LHCN-M2 (cell line): ENCODE results near the gene ARHGEF2. TPM values are rescaled to one million over a fixed set of nuclear protein-coding genes. Genes with fewer than 3 reads are reported as not detected.

Experiments used
- DNase-seq: peaks from one replicate; pipeline ENCODE4 v3.0.0-alpha.2; 2012; ENCODE audit warnings: low read depth
- polyA plus RNA-seq: library from polyadenylated mRNA; unstranded; fragments of >200 nt; gene quantifications from one replicate; pipeline ENCODE4 v1.2.1, GENCODE V29; 2012; ENCODE audit warnings: missing spikeins
- total RNA-seq: library from RNA; depleted of rRNA; stranded (reverse); fragments of >200 nt; gene quantifications from 2 replicates; pipeline ENCODE4 v1.2.3, GENCODE V29; 2014; rRNA removed

ARHGEF2 gene
- total RNA-seq, result 228 and 262 TPM in 2 replicates
- 91.6 TPM for polyA plus RNA-seq

DNA sequence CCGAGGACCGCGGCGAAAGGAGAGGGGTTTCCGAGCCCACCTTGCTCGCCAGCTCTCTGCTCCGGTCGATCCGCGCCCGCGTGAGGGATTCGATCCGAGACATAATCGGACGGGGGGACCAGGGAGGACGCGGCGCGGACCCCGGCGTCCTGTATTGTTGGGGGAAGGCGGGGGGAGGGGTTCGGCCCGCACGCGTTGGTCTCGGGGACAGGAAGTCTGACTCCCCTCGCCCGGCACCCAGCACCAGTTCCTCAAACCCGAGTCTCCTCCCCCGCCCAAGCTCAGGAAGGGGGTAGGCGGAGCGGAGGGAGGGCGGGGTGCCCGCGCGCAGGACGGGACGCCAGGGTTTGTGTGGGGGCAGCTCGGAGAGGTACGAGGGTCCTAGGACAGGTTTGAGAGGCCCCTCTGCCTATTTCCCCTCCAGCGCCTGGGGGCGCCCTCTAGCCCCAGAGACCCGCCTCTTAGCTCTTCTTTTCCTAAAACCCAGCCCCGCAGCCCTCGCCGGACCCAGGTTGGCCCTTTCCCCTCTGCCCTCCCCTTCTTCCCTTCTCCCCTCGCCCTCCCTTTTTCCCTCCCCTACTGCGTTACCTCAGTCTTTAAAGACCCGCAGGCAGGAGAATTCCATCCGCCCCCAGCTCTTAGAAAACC is at the start of gene ARHGEF2:
Gene ARHGEF2 (minus strand): TSS at position 223 of the 648 bp plus-strand sequence. CDS start 120 bp downstream, at position 103.
- peak; percentile 85 for DNase-seq

DNA sequence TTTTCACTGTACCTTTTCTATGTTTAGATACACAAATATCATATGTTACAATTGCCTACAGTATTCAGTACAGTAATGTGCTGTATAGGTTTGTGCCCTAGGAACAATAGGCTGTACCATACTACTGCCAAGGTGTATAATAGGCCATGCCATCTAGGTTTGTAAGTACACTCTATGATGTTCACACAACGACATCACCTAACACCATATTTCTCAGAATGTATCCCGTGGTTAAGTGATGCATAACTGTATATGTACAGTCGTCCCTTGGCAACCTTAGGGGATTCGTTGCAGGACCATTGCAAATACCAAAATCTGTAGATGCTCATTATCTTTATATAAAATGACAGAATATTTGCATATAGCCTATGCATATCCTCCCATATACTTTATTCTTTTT is 48.2 kb upstream of the ARHGEF2 start:
- no peak for DNase-seq

DNA sequence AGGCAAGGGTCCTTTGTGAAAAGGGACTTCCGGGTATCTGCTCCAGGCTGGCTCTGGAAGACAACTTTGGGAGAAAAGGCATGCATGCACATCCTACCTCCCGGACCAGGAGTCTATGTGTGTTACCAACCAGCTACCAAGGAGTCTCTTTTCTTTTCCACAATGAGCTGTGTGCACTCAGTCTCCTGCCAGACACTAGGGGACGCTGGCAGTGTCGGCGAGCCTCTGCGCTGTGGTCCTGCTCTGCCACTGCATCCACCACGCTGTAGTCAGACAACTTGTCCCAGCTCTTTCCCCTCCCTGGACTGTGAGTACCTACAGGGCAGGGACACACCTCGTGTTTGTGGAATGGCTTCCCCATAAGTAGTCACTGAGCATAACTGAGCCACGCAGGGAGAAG is 47.5 kb upstream of the ARHGEF2 start:
- DNase-seq, result no peak

DNA sequence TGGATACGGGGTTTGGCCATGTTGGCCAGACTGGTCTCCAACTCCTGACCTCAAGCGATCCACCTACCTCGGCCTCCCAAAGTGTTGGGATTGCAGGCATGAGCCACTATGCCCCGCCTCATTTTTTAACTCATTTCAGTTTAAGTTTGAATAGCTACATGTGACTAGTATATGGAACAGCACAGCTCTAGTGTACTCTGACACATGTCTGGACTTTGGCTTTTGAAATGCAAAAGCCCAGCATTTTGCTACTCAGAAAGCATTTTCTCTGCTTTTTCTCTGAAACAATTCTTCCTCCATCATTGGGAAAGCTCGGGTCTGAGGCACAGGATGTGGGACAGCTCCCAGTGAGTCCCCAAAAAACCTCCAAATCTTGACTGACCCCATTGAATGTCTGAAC is 46.5 kb upstream of the ARHGEF2 start:
- no peak for DNase-seq

DNA sequence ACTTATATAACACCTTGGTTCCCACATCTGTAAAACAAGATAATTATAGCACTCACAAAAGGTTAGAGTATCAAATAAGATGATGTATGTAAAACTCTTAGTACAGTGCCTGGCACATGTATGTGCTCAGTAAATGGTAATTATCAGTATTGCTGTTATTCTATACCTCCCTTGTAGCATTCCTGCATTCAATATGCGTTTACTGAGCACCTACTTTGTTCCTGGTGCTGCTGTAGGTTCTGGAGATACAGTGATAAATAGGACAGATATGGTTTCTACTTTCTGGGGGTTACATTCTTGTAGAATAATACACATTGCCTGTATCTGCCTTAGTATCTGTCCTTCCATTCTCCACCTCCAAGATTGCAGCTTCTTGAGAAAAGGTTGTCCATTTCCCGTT is 43.6 kb upstream of the ARHGEF2 start:
- DNase-seq, result no peak

DNA sequence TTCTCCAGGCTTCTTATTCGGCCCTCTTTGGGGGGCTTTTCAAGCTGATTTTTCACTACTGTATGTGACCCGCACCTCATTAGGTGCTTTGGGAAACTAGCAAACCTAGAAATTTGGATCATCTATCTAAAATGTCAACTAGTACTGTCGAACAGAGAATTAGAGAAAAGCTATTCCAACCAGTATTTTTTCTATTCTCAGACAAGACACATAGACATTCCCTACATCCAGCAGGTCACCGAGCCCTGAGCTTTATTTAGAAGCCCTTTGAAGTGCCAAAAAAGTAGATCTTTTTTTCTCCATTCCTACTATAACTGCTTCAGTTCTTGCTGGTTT is 42.7 kb upstream of the ARHGEF2 start:
- DNase-seq, result no peak

DNA sequence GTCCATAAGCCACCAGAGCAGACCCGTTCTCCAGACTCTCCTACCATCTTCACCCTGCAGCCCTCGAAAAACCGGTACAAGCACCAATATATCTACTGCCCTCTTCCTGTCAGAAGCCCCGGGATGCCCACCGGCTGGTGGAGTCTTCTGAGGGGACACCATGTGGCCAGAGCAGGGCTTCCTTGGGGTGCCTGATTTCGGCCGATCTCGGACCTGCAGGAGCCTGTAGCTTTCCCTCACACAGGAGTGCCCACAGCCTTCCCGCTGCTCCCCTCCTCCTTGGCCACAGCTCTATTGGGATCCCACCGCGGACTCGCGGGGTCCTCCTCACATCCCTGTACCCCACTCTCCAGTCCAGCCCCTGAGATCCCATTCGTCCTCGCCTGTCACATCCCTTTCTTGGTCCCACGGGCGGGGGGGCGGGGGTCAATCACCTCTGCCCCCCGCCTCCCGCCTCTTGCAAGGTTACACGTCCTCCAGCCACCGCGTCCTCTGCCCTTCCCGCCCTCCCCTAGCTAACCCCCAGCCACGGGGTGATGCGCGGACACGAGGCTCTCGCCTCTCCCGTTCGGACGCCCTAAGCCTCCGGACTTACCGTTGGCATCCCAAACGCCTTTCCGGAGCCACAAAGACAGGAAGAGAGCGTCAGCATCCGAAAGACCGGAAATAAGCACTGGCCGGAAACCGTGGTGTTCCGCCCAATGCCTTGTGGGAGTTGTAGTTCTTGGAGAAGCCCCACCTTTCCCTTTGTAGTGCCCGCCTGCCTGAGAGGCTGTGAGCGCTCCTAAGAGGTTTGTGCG is 42.1 kb upstream of the ARHGEF2 start, which contains the start of gene SSR2:
Gene SSR2 (minus strand): TSS at position 659 of the 800 bp plus-strand sequence. CDS start 784 bp downstream, outside the sequence.
- peak; percentile 89 for DNase-seq

DNA sequence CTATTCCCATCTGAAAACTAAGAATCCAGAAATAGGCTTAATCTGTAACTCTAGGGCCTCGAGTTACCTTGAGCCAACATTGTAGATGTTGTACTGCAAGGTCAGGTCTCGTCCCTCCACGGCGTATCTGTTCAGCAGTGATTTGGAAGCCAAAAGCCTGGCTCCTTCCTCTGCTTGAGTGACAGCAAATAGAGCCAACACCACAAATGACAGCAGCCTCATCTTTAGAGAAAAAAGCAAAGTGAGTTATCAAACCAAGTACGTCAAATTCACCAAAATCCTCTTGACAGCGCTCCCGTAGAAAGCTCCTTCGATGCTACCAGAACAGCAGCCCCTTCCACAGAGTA is 41.6 kb upstream of the ARHGEF2 start:
- DNase-seq, result no peak

DNA sequence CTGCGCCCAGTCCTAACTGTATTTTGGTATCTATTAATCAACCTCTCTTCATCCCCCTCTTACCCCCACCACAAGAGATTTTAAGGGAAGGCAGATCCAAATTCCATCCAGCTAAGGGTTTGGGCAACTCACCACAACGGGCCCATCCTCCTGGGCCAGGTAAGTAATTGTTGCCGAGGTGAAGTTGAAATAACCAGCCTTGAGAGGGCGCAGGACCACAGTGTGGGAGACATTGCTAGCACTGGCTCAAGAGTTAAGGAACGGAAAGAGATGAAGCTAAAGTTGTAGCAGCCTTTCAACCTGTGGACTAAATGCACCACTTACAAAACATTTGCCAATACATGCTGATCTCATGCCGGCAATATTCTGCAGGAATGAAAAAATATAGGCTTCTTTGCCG is 36.5 kb upstream of the ARHGEF2 start:
- DNase-seq, result no peak

DNA sequence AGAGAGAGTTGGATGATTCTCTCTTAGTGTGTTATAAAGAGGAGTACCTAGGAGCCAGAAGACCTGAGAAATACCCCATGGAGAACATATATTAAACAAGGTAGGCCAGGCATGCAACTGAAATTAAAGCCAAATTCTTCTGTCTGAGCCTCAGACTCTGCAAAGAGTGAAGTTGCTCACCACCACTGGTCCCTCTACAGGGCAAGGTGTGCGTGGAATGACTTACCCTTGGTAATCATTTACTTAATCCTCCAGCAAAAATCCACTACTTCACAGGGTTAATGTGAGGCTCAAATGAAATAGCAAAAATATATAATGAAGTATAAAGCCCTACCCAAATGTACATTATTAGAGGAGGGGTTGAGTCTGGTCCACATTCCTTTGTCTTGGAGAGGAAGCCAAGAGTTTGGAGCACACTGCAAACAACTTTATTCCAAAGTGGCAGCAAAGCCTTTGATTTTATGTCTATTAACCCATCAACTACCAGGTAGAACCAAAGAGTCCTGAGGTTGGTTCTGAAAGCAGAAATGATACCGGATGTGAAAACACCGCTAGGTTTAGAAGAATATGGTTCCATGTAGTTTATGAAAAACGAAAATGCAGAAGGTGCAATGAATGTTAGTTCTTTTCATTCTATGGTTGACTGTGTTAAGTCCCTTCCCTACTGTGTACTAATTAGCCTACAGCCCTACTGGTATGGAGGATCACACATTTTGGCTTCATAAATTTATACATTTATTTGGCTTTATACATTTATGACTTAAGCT is 33.9 kb upstream of the ARHGEF2 start:
- no peak for DNase-seq

DNA sequence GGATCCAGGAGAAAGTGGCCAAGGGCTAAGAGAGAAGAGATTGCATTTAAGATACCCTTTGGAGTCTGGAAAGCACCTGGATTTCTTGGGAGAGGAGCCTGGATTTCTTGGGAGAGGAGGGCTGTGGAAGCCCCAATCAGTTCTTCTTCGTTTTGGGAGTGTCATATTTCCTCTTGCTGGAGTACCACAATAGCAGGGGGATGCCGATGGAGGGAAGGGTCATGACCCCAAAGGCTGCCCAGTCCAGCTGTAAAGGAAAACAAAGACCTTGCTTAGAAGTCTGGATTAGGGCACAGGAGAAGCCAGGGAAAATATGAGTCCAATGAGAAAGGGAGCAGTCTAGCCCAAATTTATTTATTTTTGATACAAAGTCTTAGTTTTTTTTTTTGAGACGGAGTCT is 31.1 kb upstream of the ARHGEF2 start:
- DNase-seq, result no peak

DNA sequence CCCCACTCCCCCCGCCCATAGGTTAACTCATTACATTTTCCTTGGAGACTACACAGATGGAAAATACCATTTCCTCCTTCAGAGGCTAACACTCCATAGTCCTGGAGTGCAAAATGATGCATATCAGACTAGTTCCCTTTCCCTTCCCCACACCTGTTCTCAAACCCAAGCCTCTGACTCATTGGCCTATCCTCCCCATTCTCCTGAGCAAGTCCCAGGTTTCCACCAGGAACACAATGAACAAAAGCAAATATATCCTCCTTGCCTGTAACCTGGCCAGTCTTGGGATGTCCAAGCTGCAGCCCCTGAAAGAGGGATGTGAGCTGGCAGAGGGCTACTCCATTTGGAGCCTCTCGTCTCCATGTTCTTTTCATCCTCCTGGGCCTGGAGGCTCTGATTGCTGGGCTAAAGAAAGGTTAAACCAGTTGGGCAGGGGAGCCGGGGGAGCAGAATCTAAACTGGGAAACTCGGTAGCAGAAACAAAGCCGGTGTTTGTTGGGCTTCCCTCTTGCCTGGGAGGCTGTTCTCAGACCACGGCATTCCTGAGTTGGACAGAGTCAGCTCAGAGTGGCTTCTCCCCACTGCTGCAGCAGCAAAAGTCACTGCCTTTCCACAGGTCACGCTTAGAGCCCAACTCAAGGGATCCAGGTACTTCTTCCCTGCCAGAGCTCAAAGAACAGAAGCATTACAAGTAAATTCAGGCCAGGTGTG is 28.5 kb upstream of the ARHGEF2 start:
- DNase-seq, result peak; percentile 54

DNA sequence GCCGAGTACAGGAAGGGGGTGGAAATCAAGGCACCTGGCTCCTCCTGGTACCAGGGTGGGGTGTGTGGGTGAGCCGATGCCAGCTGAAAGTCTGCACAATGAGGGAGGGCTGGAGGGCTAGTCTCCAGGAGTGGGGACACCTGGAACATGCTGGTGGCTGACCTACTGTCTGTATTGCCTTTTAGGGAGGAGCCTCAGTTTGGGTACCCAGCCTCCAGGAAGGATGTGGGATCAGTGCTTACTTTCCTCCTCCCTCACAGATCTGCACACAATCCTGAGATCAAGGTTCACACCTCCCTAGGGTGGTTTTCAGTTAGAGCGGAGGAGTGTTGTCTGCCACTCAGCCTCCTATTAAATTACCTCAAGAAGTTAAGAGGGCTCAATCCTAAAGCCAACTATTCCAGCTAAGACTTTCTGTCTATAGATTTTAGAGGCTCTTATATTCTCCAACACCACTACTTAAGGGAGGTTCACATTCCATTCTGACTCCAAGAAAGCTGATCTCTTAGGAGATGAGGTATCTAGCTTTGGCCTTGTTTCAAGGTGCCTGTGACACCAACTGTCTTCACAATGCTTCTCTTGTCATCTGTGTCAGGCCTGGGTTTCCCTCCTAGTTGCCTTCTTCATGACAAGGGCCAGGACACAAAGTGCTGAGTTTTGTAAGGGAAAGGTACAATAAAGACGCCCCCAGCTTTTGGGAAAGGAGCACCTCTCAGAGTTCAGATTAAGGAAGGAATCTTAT is 26.7 kb upstream of the ARHGEF2 start:
- no peak for DNase-seq

DNA sequence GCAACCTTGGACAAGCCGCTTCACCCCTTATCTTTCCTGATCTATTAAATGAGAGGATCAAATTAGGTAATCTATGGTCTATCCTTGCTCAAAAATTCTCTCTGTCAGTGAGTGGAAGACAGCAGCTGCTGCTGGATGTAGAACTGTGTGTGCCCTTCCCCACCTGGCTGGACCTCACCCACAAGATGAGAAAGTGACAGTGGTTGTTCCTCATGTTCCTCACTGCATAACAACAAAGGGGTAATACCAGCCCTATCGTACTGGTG is 25.5 kb upstream of the ARHGEF2 start:
- DNase-seq, result no peak

DNA sequence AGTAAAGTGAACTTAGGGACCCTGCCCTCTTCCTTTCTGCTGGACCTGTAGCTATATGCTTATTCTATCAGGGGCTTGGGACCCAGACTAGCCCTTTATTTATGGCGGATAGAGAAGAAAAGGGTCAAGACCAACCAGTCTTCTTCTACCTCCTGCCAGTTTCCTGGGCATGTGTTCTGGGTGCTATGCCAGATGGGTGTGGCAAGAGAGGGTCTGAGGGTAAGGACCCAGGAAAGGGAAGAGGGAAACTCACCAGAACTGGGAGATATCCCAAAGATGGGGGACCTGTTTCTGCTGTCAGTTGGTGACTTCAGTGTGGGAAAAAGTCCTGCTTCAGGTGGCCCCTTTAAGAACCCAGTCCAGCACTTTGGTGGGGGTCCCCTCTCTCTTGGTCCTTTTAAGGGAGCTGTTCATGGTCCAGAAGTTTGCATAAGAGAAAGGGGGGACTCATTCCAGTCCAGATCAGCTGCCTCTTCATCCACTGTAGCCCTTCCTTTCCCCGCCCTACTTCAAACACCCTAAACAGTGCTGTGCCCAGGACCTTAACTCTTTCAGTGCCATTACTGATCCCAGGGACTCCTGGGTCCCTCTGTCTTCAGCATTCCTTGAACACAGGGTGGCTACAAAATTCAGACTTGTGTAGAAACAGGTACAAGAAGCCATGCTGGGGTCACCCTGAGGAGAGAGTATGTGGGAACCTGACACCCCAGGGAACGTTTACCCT is 24.0 kb upstream of the ARHGEF2 start:
- DNase-seq, result no peak

DNA sequence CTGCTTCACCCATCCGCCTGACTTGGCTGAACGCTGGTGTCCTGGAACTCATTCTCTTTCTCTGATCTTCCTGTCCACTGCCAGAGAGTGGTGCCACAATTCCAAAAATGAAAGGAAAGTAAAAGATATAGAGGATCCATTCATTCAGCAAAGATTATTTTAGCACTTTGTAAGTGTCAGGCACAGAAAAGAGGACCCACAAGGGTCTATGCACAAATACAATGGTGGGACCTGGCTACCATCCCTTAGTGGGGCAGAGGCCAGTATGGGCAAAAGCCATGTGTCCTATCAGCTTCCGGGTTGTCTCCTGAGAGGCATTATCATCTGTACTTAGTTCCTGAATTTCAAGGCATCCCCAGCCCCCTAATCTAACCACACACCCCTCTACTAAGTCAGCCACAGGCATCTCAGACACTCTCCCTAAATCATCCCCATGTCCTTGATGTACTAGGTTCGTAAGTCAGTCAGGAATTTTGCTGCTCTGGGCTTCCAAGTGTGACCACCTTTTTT is 23.4 kb upstream of the ARHGEF2 start:
- peak; percentile 11 for DNase-seq

DNA sequence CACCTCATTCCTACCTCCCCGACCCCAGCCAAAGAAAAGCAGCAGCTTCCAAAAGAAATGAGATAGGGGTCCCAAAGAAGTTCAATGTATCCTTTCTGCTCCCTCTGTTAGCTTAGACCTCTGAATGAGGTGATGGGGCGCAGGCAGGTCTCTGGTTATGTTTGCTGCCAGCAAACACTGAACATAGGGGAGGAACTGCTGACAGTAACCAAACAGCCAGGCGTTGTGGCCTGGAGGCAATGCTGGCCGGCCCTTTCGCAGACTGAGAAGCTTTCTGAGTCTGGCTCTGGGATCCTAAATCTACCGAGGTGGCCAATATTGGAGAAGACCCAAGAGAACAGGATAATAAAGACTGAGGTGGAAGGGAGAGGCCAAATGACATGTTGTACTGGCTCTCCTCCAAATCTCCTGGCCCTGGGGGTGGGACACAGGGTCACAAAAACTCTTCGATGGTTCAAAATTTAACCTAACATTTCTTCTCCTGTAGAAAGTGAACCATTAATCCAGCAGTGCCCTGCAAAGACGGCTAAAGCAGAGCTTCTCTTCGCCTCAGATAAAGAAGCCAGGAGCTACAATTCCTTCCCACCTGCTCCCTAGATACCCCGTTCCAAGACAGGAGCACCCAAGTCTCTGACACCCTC is 22.8 kb upstream of the ARHGEF2 start:
- DNase-seq, result no peak

DNA sequence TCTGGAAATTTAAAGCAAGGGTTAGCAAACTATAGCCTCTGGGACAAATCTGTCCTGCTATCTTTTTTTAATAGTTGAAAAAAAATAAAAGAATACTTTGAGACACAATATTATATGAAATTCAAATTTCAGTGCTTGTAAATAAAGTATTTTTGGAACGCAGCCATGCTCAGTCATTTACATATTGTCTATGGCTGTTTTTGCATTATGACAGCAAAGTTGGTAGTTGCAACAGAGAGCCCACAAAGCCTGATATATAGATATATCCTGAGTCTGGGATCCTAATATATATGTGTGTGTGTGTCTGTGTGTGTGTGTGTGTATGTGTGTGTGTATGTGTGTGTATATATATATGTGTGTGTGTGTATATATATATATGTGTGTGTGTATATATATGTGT is 21.6 kb upstream of the ARHGEF2 start:
- no peak for DNase-seq

DNA sequence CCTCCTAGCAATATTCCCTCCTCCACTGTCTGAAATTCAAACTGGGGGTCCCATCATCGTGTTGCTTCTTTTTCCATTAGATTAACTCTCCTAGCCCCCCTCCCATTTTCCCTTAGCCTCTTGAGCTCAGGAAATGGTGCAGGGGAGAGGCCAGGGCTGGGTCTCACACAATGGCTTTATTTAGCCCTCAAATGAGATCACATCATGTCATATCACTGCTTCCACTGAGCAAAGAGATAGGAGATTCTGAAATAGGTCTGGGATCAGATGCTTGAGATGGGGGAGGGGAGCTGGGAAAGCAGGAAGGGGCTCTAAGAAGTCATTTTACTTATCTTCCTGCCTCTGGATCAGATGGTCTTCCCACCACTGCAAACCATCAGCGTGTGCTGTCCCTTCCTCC is 17.8 kb upstream of the ARHGEF2 start:
- no peak for DNase-seq

DNA sequence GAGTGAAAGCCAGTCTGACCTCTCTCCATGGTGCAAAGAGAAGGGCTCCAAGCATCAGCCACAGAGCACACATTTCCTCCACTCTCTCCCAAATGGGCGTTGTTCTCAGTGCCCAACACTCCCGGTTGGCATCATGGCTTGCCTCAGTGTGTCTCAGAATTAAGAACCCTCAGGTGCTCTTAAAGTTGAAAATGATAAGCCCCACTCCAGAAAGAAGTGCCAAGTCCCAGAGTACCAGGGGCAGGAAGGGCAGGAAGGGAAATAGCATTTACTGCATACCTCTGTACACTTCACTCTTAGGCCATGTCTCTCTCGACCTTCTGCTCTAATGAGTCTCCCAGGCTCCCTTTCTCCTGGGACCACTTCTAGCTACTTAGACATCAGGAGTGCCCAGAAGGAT is 15.2 kb upstream of the ARHGEF2 start:
- DNase-seq, result no peak
